Stimulated activated naive CD8-positive, alpha-beta T cell treated with anti-CD3 and anti-CD28 coated beads, Interleukin-15, Interleukin-2, amounts not matched to agents 100 U/mL and 50 U/mL, for 24 hours (primary cell): ENCODE measurements around the gene SSTR4.

Experiments used
- ATAC-seq: fragments of 150-1000 bp; cut with Tn5 transposase; one replicate; pipeline ENCODE4 v1.10.0; 2021
- DNase-seq: peaks from one replicate; pipeline ENCODE4 v3.0.0; 2021

The SSTR4 gene

GRCh38 chr20:23086931-23087411, 51.9 kb downstream of the SSTR4 start:
- ATAC-seq: no peak
- DNase-seq: no peak

GRCh38 chr20:23087587-23088251, 52.6 kb downstream of the SSTR4 start:
- DNase-seq: no peak
- ATAC-seq: no peak
